ENCODE measurements around the gene RAP1GAP2.
"Not testable (repeated sequence)": the region's sequence is repeated elsewhere in the genome, so short reads cannot be mapped to it uniquely, and the experiment has no call there.

The RAP1GAP2 gene

GRCh38 chr17:2814049-2814448 lies 17.8 kb downstream of the RAP1GAP2 start:
- in situ Hi-C loops (cut with HindIII; ENCODE audit: low sequenced_read_pairs), result no loop called here

DNA sequence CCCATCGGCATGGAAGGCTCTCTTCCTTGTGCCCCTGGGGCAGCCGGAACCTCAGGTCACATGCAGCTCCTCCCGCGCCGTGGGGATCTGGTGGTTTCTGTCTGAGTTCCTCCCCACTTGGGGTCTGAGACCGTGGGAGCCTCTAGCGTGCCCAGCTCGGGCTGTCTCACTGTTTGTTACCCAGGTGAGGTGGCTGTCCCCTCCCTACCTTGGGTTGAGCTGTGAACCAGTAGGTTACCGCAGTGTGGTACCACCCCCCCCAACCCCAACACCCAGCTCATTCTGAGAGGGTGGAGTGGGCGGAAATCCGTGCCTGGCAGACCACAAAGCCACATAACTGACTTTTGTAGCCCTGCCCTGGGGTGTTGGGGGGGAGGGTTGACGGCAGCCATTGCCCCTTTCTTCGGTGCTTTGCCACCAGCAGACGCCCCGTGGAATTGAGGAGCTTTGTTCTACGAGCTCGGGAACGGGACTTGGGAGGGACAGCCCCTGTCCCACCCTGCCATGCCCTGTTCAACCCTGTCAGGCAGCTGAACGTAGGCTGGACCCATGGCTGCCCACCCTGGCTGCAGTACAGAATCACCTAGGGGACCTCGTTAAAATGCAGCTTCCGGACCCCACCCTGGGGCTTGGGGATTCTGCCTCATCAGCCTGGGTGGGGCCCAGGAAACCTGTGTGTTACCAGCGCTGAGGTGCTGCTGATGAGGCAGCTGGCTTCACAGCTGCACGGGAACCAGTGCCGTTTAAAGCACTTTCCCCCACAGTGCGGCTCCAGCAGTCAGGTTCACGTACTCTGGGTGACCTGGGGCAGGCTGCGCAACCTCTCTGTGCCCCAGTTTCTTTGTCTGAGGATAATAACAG lies 18.5 kb downstream of the RAP1GAP2 start:
- in situ Hi-C loops (cut with HindIII; ENCODE audit: low sequenced_read_pairs), result no loop called here

GRCh38 chr17:2815781-2816185 lies 19.5 kb downstream of the RAP1GAP2 start:
- in situ Hi-C loops (cut with HindIII; ENCODE audit: low sequenced_read_pairs), result no loop called here

GRCh38 chr17:2816688-2817087 lies 20.4 kb downstream of the RAP1GAP2 start:
- in situ Hi-C loops (cut with HindIII; ENCODE audit: low sequenced_read_pairs), result no loop called here

DNA sequence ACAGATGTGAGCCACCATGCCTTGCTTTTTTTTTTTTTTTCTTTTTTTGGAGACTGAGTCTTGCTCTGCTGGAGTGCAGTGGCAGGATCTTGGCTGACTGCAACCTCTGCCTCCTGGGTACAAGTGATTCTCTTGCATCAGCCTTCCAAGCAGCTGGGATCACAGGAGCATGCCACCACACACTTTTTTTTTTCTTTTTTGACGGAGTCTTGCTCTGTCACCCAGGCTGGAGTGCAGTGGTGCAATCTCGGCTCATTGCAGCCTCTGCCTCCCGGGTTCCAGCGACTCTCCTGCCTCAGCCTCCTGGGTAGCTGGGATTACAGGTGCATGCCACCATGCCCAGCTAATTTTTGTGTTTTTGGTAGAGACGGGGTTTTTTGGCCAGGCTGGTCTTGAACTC lies 23.1 kb downstream of the RAP1GAP2 start:
- in situ Hi-C loops (cut with HindIII; ENCODE audit: low sequenced_read_pairs), result not testable (repeated sequence)

DNA sequence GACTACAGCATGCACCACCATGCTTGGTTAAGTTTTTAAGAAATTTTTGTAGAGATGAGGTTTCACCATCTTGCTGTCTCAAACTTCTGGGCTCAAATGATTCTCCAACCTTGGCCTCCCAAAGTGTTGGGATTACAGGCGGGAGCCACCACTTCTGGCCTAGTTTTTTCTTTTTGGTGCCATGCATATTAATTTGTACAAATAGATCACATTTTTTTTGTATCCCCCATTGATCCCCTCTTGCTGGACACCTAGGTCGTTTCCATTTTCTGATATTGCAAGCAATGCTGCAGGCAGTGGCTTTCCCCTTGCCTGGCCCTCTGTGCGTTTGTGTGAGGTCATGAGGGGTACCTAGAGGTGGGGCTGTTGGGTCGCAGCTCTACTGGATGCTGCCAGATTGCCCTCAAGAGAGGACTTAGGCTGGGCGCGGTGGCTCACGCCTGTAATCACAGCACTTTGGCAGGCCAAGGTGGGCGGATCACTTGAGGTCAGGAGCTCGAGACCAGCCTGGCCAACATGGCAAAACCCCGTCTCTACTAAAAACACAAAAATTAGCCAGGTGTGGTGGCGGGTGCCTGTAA lies 23.8 kb downstream of the RAP1GAP2 start:
- in situ Hi-C loops (cut with HindIII; ENCODE audit: low sequenced_read_pairs), result no loop called here

GRCh38 chr17:2821868-2822267 lies 25.6 kb downstream of the RAP1GAP2 start:
- in situ Hi-C loops (cut with HindIII; ENCODE audit: low sequenced_read_pairs), result no loop called here

- in situ Hi-C loops (cut with HindIII; ENCODE audit: low sequenced_read_pairs), result no loop called here
Observed at GRCh38 chr17:2822358-2822757, 26.1 kb downstream of the RAP1GAP2 start.

GRCh38 chr17:2825253-2825970 lies 29.2 kb downstream of the RAP1GAP2 start:
- in situ Hi-C loops (cut with HindIII; ENCODE audit: low sequenced_read_pairs), result no loop called here

- in situ Hi-C loops (cut with HindIII; ENCODE audit: low sequenced_read_pairs), result no loop called here
Observed at GRCh38 chr17:2828397-2829038, 32.3 kb downstream of the RAP1GAP2 start.

GRCh38 chr17:2830678-2831077 lies 34.4 kb downstream of the RAP1GAP2 start:
- in situ Hi-C loops (cut with HindIII; ENCODE audit: low sequenced_read_pairs), result no loop called here

- in situ Hi-C loops (cut with HindIII; ENCODE audit: low sequenced_read_pairs), result no loop called here
Observed at GRCh38 chr17:2835780-2836179, 39.5 kb downstream of the RAP1GAP2 start.

GRCh38 chr17:2837147-2837561 lies 40.9 kb downstream of the RAP1GAP2 start:
- in situ Hi-C loops (cut with HindIII; ENCODE audit: low sequenced_read_pairs), result no loop called here

DNA sequence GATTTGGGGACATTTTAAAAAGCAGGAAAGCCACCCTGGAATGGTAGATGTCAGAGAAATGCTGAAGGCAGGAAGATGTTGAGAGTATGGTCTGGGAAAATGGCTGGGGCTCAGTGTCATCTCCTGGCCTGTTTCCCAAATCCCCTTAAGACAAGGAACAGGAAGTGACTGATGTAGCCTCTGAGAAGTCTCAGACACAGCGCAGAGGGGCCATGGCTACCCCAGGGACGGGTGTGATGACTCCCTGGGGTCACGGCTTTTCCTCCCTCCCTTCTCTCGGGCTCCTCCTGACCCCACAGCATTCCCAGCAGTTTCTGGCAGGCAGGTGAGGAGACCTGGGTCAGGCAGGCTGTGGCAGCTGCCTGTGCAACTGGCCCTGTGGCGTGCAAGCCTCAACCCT lies 45.4 kb downstream of the RAP1GAP2 start:
- in situ Hi-C loops (cut with HindIII; ENCODE audit: low sequenced_read_pairs), result no loop called here

DNA sequence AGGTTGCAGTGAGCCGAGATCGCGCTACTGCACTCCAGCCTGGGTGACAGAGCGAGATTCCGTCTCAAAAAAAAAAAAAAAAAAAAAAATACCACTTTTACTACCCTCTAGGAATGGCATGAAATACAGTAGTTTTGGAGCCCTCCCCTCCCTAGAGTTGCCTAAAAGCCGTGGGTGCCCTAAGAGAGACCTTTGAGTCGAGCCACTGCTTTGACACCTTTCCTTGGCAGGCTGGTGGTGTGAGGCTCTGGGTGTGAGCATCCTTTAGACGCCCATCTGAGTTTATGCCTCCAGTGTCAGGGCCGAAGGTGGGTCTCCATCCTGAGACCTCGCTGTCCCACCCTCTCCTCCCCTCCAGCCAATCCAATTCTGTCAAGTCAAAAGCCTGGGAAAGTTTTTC lies 46.2 kb downstream of the RAP1GAP2 start:
- in situ Hi-C loops (cut with HindIII; ENCODE audit: low sequenced_read_pairs), result no loop called here

DNA sequence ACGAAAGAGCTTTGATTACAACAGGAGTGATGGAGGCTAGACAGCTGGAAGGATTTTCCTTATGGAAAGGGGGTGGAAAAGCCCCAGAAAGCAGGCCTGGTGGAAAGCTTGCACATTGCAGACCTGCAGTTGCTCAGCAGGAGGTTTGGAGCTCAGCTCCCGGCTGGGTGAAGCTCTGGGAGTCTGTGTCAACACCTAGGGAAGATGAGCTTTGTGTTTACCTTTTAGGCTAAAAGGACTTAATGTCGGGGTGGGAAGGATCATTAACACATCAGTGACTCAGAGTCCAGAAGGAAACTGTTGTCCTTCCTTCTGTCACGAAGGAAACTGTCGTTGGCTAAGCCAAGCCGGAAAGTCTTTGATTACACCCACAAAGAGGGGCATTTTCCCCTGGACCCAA lies 48.2 kb downstream of the RAP1GAP2 start:
- in situ Hi-C loops (cut with HindIII; ENCODE audit: low sequenced_read_pairs), result no loop called here

DNA sequence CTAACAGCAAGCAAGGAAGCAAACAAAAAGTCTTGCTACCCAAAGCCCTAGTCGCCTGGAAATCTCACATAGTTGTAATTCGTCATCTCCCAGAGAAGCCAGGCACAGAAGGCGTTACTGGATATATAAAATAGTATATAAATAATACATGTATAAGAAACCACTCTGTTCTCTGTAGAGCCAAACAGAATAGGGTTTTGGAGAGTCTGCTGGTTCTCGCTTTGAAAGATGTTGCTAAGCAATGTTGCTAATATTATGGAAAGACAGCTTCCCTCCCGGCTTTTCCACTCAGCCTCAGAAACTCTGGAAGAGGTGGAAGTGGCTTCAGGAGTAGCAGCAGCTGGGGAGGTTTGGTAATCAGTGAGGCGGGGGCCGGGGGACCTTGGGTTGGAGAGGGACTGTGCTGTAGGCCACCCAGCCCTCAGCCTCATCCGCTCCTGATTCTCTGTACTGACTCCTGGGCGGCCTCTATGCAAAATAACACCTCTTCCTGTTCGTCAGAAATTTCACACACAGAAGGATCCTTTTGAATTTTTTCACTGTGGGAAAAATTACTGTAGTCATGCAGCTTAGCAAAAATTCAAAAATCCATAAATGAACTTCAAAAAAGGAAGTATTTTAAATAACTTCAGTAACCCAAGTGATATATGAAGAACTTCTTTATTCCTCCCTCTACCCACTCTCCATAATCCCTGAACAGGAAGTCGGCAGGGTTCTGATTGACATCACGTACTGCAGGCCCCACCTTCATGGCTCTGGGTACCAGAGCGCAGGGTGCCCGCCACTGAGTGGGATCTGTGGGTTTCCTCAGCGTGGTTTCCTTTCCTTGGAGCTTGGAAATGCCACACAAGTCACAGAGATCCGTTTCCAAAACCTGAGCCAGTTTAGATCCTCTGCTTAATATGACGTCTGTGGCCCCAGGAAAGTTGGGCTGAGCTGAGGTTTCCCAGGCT lies 51.4 kb downstream of the RAP1GAP2 start:
- in situ Hi-C loops (cut with HindIII; ENCODE audit: low sequenced_read_pairs), result no loop called here

DNA sequence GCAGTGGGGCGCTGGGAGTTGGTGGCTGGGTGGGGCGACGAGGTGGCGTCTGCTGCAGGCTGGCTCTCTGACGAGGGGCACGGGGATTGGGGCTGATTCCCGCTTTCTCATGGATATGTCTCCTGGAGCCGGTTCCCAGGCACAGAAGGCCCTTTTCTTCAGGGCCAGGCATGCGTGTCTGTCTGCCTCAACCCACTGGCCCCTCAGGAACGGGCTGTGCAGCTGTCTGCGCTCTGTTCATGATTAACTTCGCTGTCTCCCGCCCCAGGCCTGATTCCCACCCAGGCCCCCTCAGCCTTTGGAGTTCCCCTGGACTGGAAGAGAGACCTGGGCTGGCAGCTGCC lies 53.1 kb downstream of the RAP1GAP2 start:
- in situ Hi-C loops (cut with HindIII; ENCODE audit: low sequenced_read_pairs), result no loop called here

GRCh38 chr17:2850991-2851390 lies 54.8 kb downstream of the RAP1GAP2 start:
- in situ Hi-C loops (cut with HindIII; ENCODE audit: low sequenced_read_pairs), result loop anchor here (5.0 kb wide), 4 partner anchors 41 to 166 kb away; no protein-coding TSS in a partner anchor

GRCh38 chr17:2851615-2852014 lies 55.4 kb downstream of the RAP1GAP2 start:
- in situ Hi-C loops (cut with HindIII; ENCODE audit: low sequenced_read_pairs), result loop anchor here (5.0 kb wide), 4 partner anchors 41 to 166 kb away; no protein-coding TSS in a partner anchor
